Activated CD4-positive, CD25-positive, alpha-beta regulatory T cell treated with anti-CD3 and anti-CD28 coated beads, Interleukin-2, amount 50 U/mL, for 72 hours (primary cell): ENCODE results near the gene EIF4EBP3.
"Not testable (repeated sequence)": the region's sequence is repeated elsewhere in the genome, so short reads cannot be mapped to it uniquely, and the experiment has no call there.

Experiments used
- DNase-seq: peaks from one replicate; pipeline ENCODE4 v3.0.0; 2021

Gene EIF4EBP3

GRCh38 chr5:140557965-140558364, 10.5 kb downstream of the EIF4EBP3 start:
- no peak for DNase-seq

GRCh38 chr5:140558542-140558941, 11.1 kb downstream of the EIF4EBP3 start:
- DNase-seq = no peak

- no peak for DNase-seq
Measured at GRCh38 chr5:140560227-140560626, 12.8 kb downstream of the EIF4EBP3 start.

GRCh38 chr5:140561753-140562523, 14.5 kb downstream of the EIF4EBP3 start:
- DNase-seq = no peak

GRCh38 chr5:140563596-140563995, 16.1 kb downstream of the EIF4EBP3 start:
- DNase-seq = no peak

GRCh38 chr5:140564196-140565023, 16.9 kb downstream of the EIF4EBP3 start, which contains the start of the genes APBB3 and SLC35A4:
Gene APBB3, minus strand, starts transcription at chr5:140564598. Its CDS starts 353 bp downstream, at chr5:140564245.
Gene SLC35A4, plus strand, starts transcription at chr5:140564828. Its CDS starts 2,342 bp downstream, at chr5:140567170.
- peak; percentile 95 for DNase-seq

- DNase-seq = no peak
Measured at GRCh38 chr5:140565024-140565779, 17.7 kb downstream of the EIF4EBP3 start.

GRCh38 chr5:140565780-140566095, 18.3 kb downstream of the EIF4EBP3 start:
- DNase-seq = no peak

- no peak for DNase-seq
Measured at GRCh38 chr5:140566665-140567064, 19.2 kb downstream of the EIF4EBP3 start.

- DNase-seq = no peak
Measured at GRCh38 chr5:140567136-140567818, 19.8 kb downstream of the EIF4EBP3 start.

GRCh38 chr5:140567871-140568270, 20.4 kb downstream of the EIF4EBP3 start:
- no peak for DNase-seq

- DNase-seq = no peak
Measured at GRCh38 chr5:140568443-140569063, 21.1 kb downstream of the EIF4EBP3 start.

- no peak for DNase-seq
Measured at GRCh38 chr5:140569197-140569596, 21.7 kb downstream of the EIF4EBP3 start.

GRCh38 chr5:140570058-140570457, 22.6 kb downstream of the EIF4EBP3 start:
- no peak for DNase-seq

GRCh38 chr5:140570488-140570887, 23.0 kb downstream of the EIF4EBP3 start:
- no peak for DNase-seq

GRCh38 chr5:140571105-140571504, 23.6 kb downstream of the EIF4EBP3 start:
- no peak for DNase-seq

GRCh38 chr5:140573683-140574082, 26.2 kb downstream of the EIF4EBP3 start:
- DNase-seq = no peak

GRCh38 chr5:140574165-140574564, 26.7 kb downstream of the EIF4EBP3 start:
- no peak for DNase-seq

- no peak for DNase-seq
Measured at GRCh38 chr5:140575309-140575708, 27.8 kb downstream of the EIF4EBP3 start.

GRCh38 chr5:140576776-140577201, 29.3 kb downstream of the EIF4EBP3 start:
- no peak for DNase-seq

GRCh38 chr5:140579188-140579747, 31.8 kb downstream of the EIF4EBP3 start:
- DNase-seq = not testable (repeated sequence)

- no peak for DNase-seq
Measured at GRCh38 chr5:140587495-140587894, 40.0 kb downstream of the EIF4EBP3 start.
